ENCODE measurements around the gene GRM5.

The GRM5 gene

DNA sequence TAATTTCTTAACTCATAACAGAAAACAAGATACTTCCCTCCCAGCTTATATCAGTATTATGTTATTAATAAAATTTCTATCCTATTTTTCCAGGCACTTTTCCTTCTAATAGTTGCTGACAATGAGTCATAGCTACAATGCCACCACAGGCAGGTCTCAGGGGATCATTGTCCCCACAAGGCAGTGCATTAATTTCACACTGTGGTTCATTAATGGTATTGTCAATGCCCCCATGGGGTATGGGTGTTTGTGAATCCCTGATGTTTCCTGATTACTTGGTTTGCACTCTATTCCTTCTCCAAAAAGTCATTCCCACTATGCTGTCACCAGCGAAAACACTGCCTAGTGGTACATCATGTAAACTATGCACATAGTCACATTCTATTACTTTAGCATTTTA lies 382.8 kb downstream of the GRM5 start:
- no peak overlapping the region for H3K4me3 ChIP-seq (ENCODE audit: low read depth, low read length)
- TF ChIP-seq, protein P1, sequence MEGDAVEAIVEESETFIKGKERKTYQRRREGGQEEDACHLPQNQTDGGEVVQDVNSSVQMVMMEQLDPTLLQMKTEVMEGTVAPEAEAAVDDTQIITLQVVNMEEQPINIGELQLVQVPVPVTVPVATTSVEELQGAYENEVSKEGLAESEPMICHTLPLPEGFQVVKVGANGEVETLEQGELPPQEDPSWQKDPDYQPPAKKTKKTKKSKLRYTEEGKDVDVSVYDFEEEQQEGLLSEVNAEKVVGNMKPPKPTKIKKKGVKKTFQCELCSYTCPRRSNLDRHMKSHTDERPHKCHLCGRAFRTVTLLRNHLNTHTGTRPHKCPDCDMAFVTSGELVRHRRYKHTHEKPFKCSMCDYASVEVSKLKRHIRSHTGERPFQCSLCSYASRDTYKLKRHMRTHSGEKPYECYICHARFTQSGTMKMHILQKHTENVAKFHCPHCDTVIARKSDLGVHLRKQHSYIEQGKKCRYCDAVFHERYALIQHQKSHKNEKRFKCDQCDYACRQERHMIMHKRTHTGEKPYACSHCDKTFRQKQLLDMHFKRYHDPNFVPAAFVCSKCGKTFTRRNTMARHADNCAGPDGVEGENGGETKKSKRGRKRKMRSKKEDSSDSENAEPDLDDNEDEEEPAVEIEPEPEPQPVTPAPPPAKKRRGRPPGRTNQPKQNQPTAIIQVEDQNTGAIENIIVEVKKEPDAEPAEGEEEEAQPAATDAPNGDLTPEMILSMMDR (IDR thresholded peaks at IDR 0.05; ENCODE audit: low read depth, low read length, missing control alignments), result no peak
- DNase-seq (ENCODE audit: low read depth), result no peak

DNA sequence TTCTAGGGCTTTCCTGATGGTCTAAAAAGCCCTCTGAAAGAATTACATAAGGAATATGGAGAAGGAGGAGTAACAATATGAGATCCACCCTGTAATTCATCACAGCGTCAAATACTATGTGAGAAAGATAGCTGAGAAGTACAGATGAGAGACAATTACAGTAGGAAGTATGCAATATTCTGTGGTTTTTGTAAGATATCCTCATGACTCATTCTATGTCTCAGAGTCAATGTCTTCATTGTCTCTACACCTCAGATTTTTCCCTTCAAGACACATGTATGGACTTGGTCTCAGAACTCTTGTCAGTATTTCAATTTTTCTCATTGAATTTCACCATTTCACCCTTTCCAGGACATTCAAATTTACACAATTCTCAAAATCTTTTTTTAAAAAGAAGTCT lies 385.0 kb downstream of the GRM5 start:
- TF ChIP-seq, protein P1 (IDR thresholded peaks at IDR 0.05; ENCODE audit: low read depth, low read length, missing control alignments), result no peak
- DNase-seq (ENCODE audit: low read depth), result no peak

DNA sequence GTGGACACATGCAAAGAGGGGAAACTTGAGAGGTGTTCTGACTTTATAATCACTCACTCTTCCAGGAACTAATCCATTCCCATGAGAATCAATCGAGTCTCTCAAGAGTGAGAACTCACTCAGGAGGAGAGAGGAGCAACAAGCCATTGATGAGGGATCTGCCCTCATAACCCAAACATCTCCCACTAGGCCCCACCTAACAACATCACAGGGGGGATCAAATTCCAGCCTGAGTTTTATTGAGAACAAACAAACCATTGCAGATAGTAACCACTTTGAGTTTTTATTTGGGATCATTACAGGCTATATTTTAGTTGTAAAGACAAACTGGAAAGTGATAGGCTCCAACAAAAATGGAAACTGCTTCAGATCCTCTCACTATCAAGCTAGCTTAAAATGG lies 399.4 kb downstream of the GRM5 start:
- no peak overlapping the region for H3K4me3 ChIP-seq (ENCODE audit: low read depth, low read length)
- no peak for DNase-seq (ENCODE audit: low read depth)
- TF ChIP-seq, protein P1 (IDR thresholded peaks at IDR 0.05; ENCODE audit: low read depth, low read length, missing control alignments), result no peak

More for the DNA sequence above, 385.0 kb downstream of the GRM5 start:
- no peak overlapping the region for H3K4me3 ChIP-seq (ENCODE audit: low read depth, low read length)

DNA sequence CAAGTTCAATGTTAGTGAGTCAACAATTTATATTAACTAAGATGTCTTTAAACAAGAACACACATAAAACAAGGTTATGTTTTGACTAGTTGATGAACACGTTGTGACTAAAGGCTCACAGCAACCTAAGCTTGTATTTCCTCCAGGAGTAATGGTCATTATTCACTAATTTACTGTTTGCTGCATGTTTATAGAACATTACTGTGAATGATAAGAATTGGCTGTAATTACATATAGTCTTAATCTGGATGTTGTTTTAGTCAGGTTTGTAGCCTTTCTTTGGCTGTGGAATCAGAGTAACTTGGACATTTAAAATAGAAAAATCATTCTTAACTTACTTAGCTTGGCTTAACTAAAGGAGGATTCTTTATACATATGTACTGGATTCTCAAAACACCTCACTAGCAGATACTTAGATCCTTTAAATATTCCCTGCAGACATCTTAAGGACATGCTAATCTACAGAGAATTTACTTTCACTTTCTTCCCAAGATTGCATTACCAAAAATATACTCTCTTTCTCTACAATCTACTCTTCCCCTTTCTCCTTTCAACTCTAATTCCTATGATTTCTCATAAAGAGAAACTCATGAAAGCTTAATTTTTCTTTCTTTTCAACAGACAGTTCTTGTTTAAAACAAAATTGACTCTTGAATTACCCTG lies 408.6 kb downstream of the GRM5 start:
- TF ChIP-seq, protein P1 (IDR thresholded peaks at IDR 0.05; ENCODE audit: low read depth, low read length, missing control alignments), result no peak
- H3K4me3 ChIP-seq (ENCODE audit: low read depth, low read length), result no peak overlapping the region
- no peak for DNase-seq (ENCODE audit: low read depth)

DNA sequence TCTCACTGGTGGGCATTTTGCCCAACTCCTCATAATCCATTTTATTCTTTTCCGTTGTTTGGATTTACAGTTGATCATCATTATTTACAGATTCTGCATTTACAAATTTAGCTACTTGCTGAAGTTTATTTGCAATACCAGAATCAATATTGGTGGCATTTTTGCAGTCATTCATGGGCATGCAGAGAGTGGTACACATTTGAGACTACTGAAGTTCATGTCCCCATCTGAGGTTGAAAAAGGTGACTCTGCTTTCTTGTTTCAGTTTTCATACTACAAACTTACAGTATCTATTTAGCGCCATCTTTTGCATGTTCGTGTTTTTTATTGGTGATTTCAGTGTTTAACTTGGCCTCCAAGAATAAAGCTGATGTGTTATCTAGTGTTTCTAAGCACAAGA lies 409.5 kb downstream of the GRM5 start:
- H3K4me3 ChIP-seq (ENCODE audit: low read depth, low read length), result no peak overlapping the region
- DNase-seq (ENCODE audit: low read depth), result no peak
- TF ChIP-seq, protein P1 (IDR thresholded peaks at IDR 0.05; ENCODE audit: low read depth, low read length, missing control alignments), result no peak

DNA sequence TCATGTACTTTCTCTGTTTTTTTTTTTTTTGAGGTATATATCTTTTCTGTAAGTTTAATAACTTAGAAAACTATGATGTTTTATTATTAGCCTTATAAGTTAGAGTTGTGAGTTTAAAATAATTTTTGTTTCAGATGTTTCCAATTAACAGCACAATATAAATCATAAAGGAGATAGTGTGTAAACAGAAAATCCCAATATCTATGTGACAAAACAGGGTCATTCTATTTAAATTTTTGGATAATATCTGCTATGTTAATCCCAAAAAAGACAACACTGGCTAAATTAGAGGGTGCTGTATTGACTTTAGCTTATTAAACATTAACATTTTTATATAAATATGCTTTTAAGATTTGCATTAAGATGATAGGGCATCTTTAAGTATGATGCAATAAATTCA lies 410.1 kb downstream of the GRM5 start:
- H3K4me3 ChIP-seq (ENCODE audit: low read depth, low read length), result no peak overlapping the region
- TF ChIP-seq, protein P1 (IDR thresholded peaks at IDR 0.05; ENCODE audit: low read depth, low read length, missing control alignments), result no peak
- DNase-seq (ENCODE audit: low read depth), result no peak

DNA sequence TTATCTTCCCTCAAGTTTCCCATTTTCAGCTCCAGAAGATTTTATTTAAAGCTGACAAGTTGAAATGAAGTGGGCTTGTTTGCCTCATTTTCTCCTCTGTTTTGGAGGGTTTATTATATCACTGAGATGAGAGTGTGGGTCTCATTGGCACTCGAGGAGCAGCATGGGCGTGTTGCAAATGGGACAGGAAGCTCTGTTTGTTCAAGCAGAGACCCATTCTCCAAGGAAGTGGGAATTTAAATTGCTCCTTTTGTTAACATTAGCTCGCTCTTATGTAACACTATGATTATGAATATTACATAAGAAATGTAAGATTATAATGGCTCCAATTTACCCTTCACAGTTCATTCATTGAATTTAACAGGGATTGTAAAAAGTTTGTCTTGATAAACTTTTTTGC lies 410.6 kb downstream of the GRM5 start:
- no peak overlapping the region for H3K4me3 ChIP-seq (ENCODE audit: low read depth, low read length)
- DNase-seq (ENCODE audit: low read depth), result no peak
- TF ChIP-seq, protein P1 (IDR thresholded peaks at IDR 0.05; ENCODE audit: low read depth, low read length, missing control alignments), result no peak

All from GM12864 (cell line).